ENCODE measurements around the gene SIMC1.
"Not testable (repeated sequence)": the region's sequence is repeated elsewhere in the genome, so short reads cannot be mapped to it uniquely, and the experiment has no call there.

- TF ChIP-seq CTCF (IDR thresholded peaks at IDR 0.05 in 2 of 3, conservative IDR thresholded peaks at IDR 0.05 in 1 of 3; ENCODE audit: borderline replicate concordance in 1 of 3, insufficient read depth in 1 of 3, low read depth in 2 of 3, low read length in 2 of 3); JUND (IDR thresholded peaks at IDR 0.05); POLR2A (IDR thresholded peaks at IDR 0.05; ENCODE audit: borderline replicate concordance, extremely low read depth, insufficient read depth, insufficient read length); EZH2phosphoT487 (IDR thresholded peaks at IDR 0.05; ENCODE audit: borderline replicate concordance); EZH2 (IDR thresholded peaks at IDR 0.05); MAX (IDR thresholded peaks at IDR 0.05); REST (IDR thresholded peaks at IDR 0.05; ENCODE audit: low read depth); POLR2AphosphoS5 (IDR thresholded peaks at IDR 0.05; ENCODE audit: low read depth, low read length); YY1 (IDR thresholded peaks at IDR 0.05; ENCODE audit: extremely low read depth, insufficient replicate concordance, low read depth, low read length): not testable (repeated sequence)
Observed at GRCh38 chr5:176194238-176195083, 43.8 kb upstream of the SIMC1 start.
